IMR-90 (cell line): ENCODE measurements around the gene ANKRD22. TPM values are rescaled to one million over a fixed set of nuclear protein-coding genes. Genes with fewer than 3 reads are reported as not detected.
"Not testable (repeated sequence)": the region's sequence is repeated elsewhere in the genome, so short reads cannot be mapped to it uniquely, and the experiment has no call there.

Experiments used
- ATAC-seq: fragments of 200-7000 bp; cut with Tn5 transposase; 2 replicates; pipeline ENCODE4 v1.9.1; 2020; ENCODE audit warnings: low read depth, mild to moderate bottlenecking, moderate library complexity
- BruUV-seq: library from RNA; stranded (reverse); fragments of 400-500 nt; replicated peaks from 2 replicates; lab custom pipeline; 2021; lab: Mats Ljungman, UMichigan
- CTCF ChIA-PET: fragments of 300-600 bp; formaldehyde crosslinking; extraction: SDS; loops from one replicate; lab custom pipeline; 2021; ENCODE audit warnings: antibody characterized with exemption; lab: Yijun Ruan, JAX
- POLR2A ChIA-PET: fragments of 300-600 bp; sonication (Branson Sonifier 250); formaldehyde crosslinking; loops from one replicate; lab custom pipeline; 2022; ENCODE audit warnings: antibody characterized with exemption; ENCODE audit not compliant: unreplicated experiment; lab: Charles Lee
- DNase-seq: peaks from one replicate; pipeline ENCODE4 v3.0.0; 2013
- H2AFZ ChIP-seq: replicated peaks from 2 replicates; pipeline ENCODE3; 2013; ENCODE audit warnings: low read length, mild to moderate bottlenecking; ENCODE audit not compliant: poor library complexity
- H2AK5ac ChIP-seq: 2 replicates; pipeline ENCODE4 v1.6.1; 2013; ENCODE audit warnings: low read depth, low read length, inconsistent platforms
- H2AK9ac ChIP-seq: replicated peaks from 2 replicates; pipeline ENCODE3; 2013; ENCODE audit warnings: mild to moderate bottlenecking, low read depth, low read length, moderate library complexity; ENCODE audit not compliant: poor library complexity
- H2BK120ac ChIP-seq: 2 replicates; pipeline ENCODE4 v1.6.1; 2013; ENCODE audit warnings: low read depth, low read length, inconsistent platforms
- H2BK15ac ChIP-seq: 3 replicates; pipeline ENCODE4 v1.6.1; 2013; ENCODE audit warnings: low read depth, low read length, inconsistent platforms
- H2BK20ac ChIP-seq: 2 replicates; pipeline ENCODE4 v1.6.1; 2013; ENCODE audit warnings: low read depth, mild to moderate bottlenecking, inconsistent platforms, low read length, moderate library complexity
- H2BK5ac ChIP-seq: 2 replicates; pipeline ENCODE4 v1.6.1; 2013; ENCODE audit warnings: mild to moderate bottlenecking, low read depth, low read length, inconsistent platforms; ENCODE audit not compliant: poor library complexity, severe bottlenecking
- H3K14ac ChIP-seq: replicated peaks from 2 replicates; pipeline ENCODE4 v1.6.1; 2013; ENCODE audit warnings: low read depth, low read length, inconsistent platforms
- H3K18ac ChIP-seq: 2 replicates; pipeline ENCODE4 v1.6.1; 2013; ENCODE audit warnings: low read depth, low read length, control low read depth
- H3K23ac ChIP-seq: 2 replicates; pipeline ENCODE4 v1.6.1; 2013; ENCODE audit warnings: low read depth, low read length, inconsistent platforms
- H3K27ac ChIP-seq: 2 replicates; pipeline ENCODE4 v1.5.1; 2013; ENCODE audit warnings: mild to moderate bottlenecking, control low read depth, low read length; ENCODE audit not compliant: insufficient read depth
- H3K27me3 ChIP-seq: 2 replicates; pipeline ENCODE4 v1.6.1; 2013; ENCODE audit warnings: low read length; ENCODE audit not compliant: control insufficient read depth, insufficient read depth
- H3K36me3 ChIP-seq: 2 replicates; pipeline ENCODE4 v1.6.1; 2013; ENCODE audit warnings: low read length, mixed read lengths; ENCODE audit not compliant: control insufficient read depth, insufficient read depth
- H3K4ac ChIP-seq: 2 replicates; pipeline ENCODE4 v1.6.1; 2013; ENCODE audit warnings: low read depth, low read length, inconsistent platforms
- H3K4me1 ChIP-seq: 2 replicates; pipeline ENCODE4 v1.6.1; 2013; ENCODE audit warnings: low read length, mixed read lengths; ENCODE audit not compliant: control insufficient read depth, insufficient read depth
- H3K4me2 ChIP-seq: 2 replicates; pipeline ENCODE4 v1.6.1; 2013; ENCODE audit warnings: low read depth, mild to moderate bottlenecking, control low read depth, low read length, moderate library complexity
- H3K4me3 ChIP-seq: 2 replicates; pipeline ENCODE4 v1.5.1; 2013; ENCODE audit warnings: low read depth, mild to moderate bottlenecking, control low read depth, low read length, moderate library complexity; ENCODE audit not compliant: insufficient read depth
- H3K56ac ChIP-seq: 2 replicates; pipeline ENCODE4 v1.6.1; 2013; ENCODE audit warnings: low read length, inconsistent platforms; ENCODE audit not compliant: insufficient read depth; ENCODE audit errors: extremely low read depth
- H3K79me1 ChIP-seq, 2 experiments: 2 replicates each; pipeline ENCODE4 v1.6.1; 2013; ENCODE audit warnings: low read length in 2 of 2, inconsistent platforms in 1 of 2, low read depth in 1 of 2
- H3K9ac ChIP-seq: 2 replicates; pipeline ENCODE4 v1.6.1; 2013; ENCODE audit warnings: low read depth, low read length, control low read depth
- H3K9me1 ChIP-seq: 2 replicates; pipeline ENCODE4 v1.6.1; 2013; ENCODE audit warnings: low read length, inconsistent platforms; ENCODE audit not compliant: insufficient read depth
- H3K9me3 ChIP-seq: 2 replicates; pipeline ENCODE4 v1.6.1; 2013; ENCODE audit warnings: low read length; ENCODE audit not compliant: control insufficient read depth, insufficient read depth
- H4K20me1 ChIP-seq: 2 replicates; pipeline ENCODE4 v1.6.1; 2013; ENCODE audit warnings: low read length, inconsistent platforms; ENCODE audit not compliant: insufficient read depth
- H4K5ac ChIP-seq: 2 replicates; pipeline ENCODE4 v1.6.1; 2013; ENCODE audit warnings: mild to moderate bottlenecking, low read depth, low read length, control low read depth
- H4K8ac ChIP-seq, 2 experiments: 2 replicates each; pipeline ENCODE4 v1.6.1; 2013; ENCODE audit warnings: low read depth in 2 of 2, low read length in 2 of 2, control low read depth in 1 of 2, inconsistent platforms in 1 of 2
- H4K91ac ChIP-seq: 2 replicates; pipeline ENCODE4 v1.6.1; 2013; ENCODE audit warnings: low read depth, low read length, inconsistent platforms; ENCODE audit not compliant: insufficient read depth
- dilution Hi-C: fragments of 300-500 bp; cut with HindIII; formaldehyde crosslinking; loops from one replicate; pipeline ENCODE4 v1.14.3; 2018; ENCODE audit warnings: low sequenced_read_pairs; ENCODE audit not compliant: unreplicated experiment
- in situ Hi-C: fragments of 300-500 bp; cut with MboI; formaldehyde crosslinking; loops from 3 replicates; pipeline ENCODE4 v1.14.3; 2019; ENCODE audit warnings: low sequenced_read_pairs, inconsistent platforms, mixed read lengths
- intact Hi-C: fragments of 100-400 bp; cut with micrococcal nuclease; formaldehyde crosslinking; loops from 2 replicates; pipeline ENCODE4 v1.10.0; 2022
- polyA plus RNA-seq, 3 experiments: library from polyadenylated mRNA; depleted of rRNA; stranded (reverse); fragments of >200 nt; gene quantifications; 2 replicates each; pipeline ENCODE4 v1.2.3, GENCODE V29; 2012; ENCODE audit warnings: low replicate concordance in 1 of 3
- total RNA-seq: library from RNA; depleted of rRNA; stranded (reverse); fragments of >200 nt; gene quantifications from 2 replicates; pipeline ENCODE4 v1.2.3, GENCODE V29; 2012

Gene ANKRD22
- total and polyA plus RNA-seq, 2 of the 4 experiments (the other 2 are of a cell fraction): not detected

DNA sequence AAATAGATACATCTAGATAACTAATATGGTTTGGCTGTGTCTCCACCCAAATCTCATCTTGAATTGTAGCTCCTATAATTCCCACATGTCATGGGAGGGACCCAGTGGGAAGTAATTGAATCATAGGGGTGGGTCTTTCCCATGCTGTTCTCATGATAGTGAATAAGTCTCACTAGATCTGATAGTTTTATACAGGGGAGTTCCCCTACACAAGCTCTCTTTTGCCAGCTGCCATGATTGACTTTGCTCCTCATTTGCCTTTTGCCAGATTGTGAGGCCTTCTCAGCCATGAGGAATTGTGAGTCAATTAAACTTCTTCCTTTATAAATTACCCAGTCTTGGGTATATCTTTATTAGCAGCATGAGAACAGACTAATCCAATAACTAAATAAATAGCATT lies 14.0 kb downstream of the ANKRD22 start:
- H2AK9ac ChIP-seq, H3K27me3 ChIP-seq, H3K79me1 ChIP-seq, H3K56ac ChIP-seq, H3K4ac ChIP-seq, H2AK5ac ChIP-seq, dilution Hi-C loops, H3K9ac ChIP-seq, ATAC-seq, H3K27ac ChIP-seq, H4K8ac ChIP-seq, H2BK120ac ChIP-seq, H3K4me2 ChIP-seq, H3K9me3 ChIP-seq, H2BK5ac ChIP-seq, H2AFZ ChIP-seq, H3K4me3 ChIP-seq, DNase-seq, H3K18ac ChIP-seq, H4K5ac ChIP-seq, H2BK20ac ChIP-seq, H3K36me3 ChIP-seq, H3K23ac ChIP-seq, H4K91ac ChIP-seq, BruUV-seq, H4K20me1 ChIP-seq, H3K9me1 ChIP-seq, H3K14ac ChIP-seq, H2BK15ac ChIP-seq, H3K4me1 ChIP-seq: not testable (repeated sequence)
- in situ Hi-C loops (loop anchor here (5.0 to 10.0 kb wide), 2 partner anchors 100 to 387 kb away; no protein-coding TSS in a partner anchor), intact Hi-C loops (loop anchor here (1.0 kb wide), 1 partner anchor 380 kb away; no protein-coding TSS in a partner anchor)
- ChIA-PET CTCF (interaction anchor here (0.6 to 3.2 kb wide), 2 partner anchors 95 to 277 kb away, joined by 3 to 36 read pairs; no protein-coding TSS in a partner anchor), POLR2A (interaction anchor here (0.5 kb wide), 1 partner anchor 213 kb away, joined by 3 read pairs; no protein-coding TSS in a partner anchor)
